T-helper 9 cell (primary cell): ENCODE results near the gene FAM3A.

ENCODE experiments used
- DNase-seq: peaks from one replicate; pipeline ENCODE4 v3.0.0-alpha.2; 2020

FAM3A gene

DNA sequence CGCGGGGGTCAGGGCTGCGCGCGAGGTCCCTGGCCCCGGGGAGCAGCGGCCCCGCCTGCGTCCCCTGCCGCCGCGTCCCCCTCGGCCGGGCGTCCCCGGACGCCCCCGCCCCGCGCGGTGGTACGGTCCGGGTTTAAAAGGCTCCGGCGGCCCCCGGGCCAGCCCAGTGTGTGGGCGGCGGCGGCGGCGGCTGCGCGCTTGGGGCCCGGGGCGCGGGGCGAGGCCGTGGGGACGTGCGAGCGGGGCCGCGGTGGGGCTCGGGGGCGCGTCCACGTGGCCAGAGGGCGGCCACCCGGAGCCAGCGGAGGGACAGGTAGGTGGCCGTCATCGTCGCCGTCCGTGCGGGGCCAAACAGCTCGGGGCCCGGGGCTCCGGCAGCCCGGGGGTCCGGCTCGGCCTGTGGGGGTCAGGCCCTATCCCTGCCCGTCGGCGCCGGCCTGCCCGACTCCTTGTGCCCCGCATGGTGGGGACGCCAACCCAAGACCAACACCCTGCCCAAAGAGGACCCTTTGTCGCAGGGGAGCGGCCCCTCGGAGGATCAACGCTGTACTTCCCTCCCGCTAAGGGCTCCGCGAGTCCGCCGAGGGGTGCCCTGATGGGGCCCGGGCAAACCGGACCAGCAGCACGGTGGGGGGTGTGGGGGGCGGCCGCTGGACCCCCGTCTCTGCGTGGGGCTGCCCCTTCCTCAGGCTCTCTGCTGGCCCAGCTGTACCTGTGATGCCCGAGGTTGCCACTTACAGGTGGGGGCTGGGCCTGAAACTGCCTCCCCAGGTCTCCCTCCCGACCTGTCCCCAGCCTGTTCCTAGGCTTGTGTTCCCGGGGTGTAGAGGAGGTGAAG is 57.7 kb downstream of the FAM3A start, which contains the start of gene PLXNA3:
PLXNA3 (plus strand) TSS at position 166 of the 838 bp plus-strand sequence. CDS start 1,903 bp downstream, outside the sequence.
- DNase-seq: peak; percentile 67

DNA sequence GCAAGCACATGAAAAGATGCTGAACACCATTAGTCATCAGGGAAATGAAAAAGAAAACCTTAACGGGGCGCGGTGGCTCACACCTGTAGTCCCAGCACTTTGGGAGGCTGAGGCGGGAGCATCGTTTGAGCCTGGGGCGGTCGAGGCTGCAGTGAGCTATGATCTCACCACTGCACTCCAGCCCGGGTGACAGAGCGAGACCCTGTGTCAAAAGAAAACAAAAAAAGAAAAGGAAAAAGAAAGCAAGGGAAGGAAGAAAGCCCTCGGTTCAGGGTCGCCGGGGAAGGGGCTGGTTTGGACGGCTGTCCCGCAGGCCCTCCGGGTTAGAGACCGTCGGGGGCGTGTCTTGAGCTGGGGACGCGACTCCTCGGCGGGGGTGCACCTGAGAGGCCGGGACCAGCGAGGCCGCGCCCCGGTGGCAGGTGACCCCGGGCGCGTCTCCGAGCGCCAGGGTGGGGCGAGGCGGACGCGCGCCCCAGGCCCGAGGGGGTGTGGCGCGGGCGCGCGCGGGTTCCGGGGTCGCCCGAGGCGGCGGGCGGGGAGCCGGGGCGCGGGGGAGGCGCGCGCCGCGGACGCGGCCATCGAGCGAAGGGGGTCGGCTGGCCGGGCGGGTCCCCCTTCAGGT is 58.4 kb downstream of the FAM3A start:
- peak; percentile 42 for DNase-seq
